ENCODE results near the gene SERPINB13. TPM values are rescaled to one million over a fixed set of nuclear protein-coding genes. Genes with fewer than 3 reads are reported as not detected.
"Not testable (repeated sequence)": the region's sequence is repeated elsewhere in the genome, so short reads cannot be mapped to it uniquely, and the experiment has no call there.

The SERPINB13 gene
- total RNA-seq, 1 donor from 2014 or later: not detected

- DNase-seq (ENCODE audit: low spot score); ATAC-seq: not testable (repeated sequence)
Measured at GRCh38 chr18:63644694-63645093, 57.6 kb downstream of the SERPINB13 start.

DNA sequence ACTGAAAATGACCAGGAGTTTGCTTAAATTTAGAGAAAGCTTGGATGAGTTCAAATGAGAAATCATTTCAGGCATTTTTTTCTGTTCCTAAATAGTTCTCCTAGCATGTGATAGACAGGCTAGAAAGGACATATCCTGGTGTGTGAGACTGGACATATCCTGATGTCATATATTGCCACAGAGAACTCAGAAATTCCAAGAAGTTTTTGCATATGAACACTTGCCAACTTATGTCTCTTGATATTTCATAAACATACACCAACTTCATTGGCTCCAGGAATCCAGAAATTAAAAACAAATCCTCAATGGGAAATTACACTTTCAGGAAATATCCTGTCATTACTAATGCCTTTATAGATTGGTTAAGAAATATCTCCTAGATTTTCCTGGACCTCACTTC lies 59.8 kb downstream of the SERPINB13 start:
- ATAC-seq: no peak
- no peak for DNase-seq (ENCODE audit: low spot score)

- DNase-seq (ENCODE audit: low spot score): no peak
- no peak for ATAC-seq
Measured at GRCh38 chr18:63648241-63648640, 61.1 kb downstream of the SERPINB13 start.

Other genes with a start within 250 kb of the SERPINB13 start
- 49.0 TPM for gene KDSR, start 220.1 kb upstream of the SERPINB13 start, total RNA-seq
- gene VPS4B, start 164.9 kb upstream of the SERPINB13 start, total RNA-seq: 24.7 TPM
- not detected for gene SERPINB5, start 110.4 kb upstream of the SERPINB13 start, total RNA-seq
- not detected for gene SERPINB12, start 45.0 kb upstream of the SERPINB13 start, total RNA-seq
- gene SERPINB4, start 56.9 kb downstream of the SERPINB13 start, total RNA-seq: not detected
- not detected for gene SERPINB3, start 74.5 kb downstream of the SERPINB13 start, total RNA-seq
- gene SERPINB11, start 115.6 kb downstream of the SERPINB13 start, total RNA-seq: not detected
- gene SERPINB7, start 188.1 kb downstream of the SERPINB13 start, total RNA-seq: not detected